HG03025 (cell line): Measurements from ENCODE around the gene ZDHHC17.

ENCODE experiments used
- ATAC-seq: cut with Tn5 transposase; IDR thresholded peaks from one replicate; pipeline ENCODE4 v1.9.1; 2021; ENCODE audit warnings: mild to moderate bottlenecking, moderate library complexity; ENCODE audit not compliant: unreplicated experiment, low FRiP score

The ZDHHC17 gene

DNA sequence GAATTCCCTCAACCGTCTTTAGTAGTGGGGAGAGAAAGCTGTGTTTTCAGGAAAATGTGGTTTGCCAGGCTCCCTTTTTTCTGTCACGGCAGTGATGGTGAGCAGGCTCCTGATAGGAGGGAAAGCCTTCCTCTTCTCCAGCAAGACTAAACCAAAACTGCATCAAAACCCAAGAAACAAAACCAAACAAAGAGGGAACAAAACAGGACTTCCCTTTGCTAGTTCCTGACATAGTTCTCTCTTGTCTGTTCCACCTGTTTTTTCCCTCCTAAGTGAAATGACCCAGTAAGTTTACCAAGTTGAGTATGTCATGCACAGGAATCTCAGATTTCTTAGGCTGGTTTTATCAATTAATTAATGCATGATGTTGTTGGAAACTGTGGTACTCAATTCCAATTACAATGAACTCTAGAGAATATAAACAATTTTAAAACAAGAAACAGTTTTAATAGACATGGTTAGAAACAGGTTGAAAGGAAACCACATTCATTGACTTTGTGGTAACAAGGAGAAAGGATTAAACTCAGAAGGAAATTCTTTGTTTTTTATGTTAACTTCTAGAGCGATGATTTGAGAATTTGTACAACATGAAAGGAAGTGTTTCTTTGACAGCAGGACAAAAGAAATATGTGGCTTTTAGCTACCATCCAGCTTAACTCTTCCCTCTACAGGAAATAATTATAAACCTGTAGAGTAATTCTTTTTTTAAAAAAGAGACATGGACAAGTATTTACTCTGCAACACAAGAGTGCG lies 137.9 kb downstream of the ZDHHC17 start:
- ATAC-seq, result no peak
